GM19238 (cell line): ENCODE measurements around the gene CCDC59.

Experiments used
- DNase-seq: peaks from one replicate; pipeline ENCODE4 v3.0.0; 2011; ENCODE audit warnings: low spot score; ENCODE audit not compliant: insufficient read length

The CCDC59 gene

DNA sequence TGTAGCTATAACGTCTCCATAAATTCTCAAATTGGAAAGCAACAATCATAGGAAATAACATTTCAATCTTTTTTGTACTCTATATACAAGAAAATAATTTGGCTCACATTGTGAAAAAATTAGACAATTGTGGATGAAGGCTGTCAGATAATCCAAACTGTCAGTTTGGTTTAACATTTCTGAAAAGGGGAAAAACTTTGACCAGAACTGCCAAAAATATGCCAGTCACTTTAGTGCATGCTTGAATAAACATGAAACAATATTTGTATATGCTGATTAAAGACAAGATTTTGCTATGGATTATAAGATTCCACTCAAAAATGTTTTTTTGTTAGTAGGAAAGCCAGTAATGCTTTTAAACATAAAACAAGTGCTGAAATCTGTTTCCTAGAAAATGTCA, 38.9 kb downstream of the CCDC59 start:
- DNase-seq: no peak

DNA sequence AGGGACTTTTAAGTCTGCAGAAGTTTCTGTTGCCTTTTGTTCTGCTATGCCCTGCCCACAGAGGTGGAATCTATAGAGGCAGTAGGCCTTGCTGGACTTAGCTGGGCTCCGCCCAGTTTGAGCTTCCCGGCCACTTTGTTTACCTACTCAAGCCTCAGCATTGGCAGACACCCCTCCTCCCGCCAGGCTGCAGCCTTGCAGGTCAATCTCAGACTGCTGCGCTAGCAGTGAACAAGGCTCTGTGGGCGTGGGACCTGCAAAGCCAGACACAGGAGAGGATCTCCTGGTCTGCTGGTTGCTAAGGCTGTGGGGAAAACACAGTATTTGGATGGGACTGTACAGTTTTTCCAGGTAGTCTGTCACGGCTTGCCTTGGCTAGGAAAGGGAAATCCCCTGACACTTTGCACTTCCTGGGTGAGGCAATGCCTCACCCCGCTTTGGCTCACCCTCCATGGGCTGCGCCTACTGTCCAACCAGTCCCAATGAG, 43.7 kb downstream of the CCDC59 start:
- no peak for DNase-seq
